AG10803 (cell line): ENCODE results near the gene LINC00632.

Experiments
- DNase-seq: peaks from one replicate; pipeline ENCODE4 v3.0.0; 2010; ENCODE audit warnings: low read depth
- H3K4me3 ChIP-seq: 2 replicates; pipeline ENCODE4 v1.5.1; 2011; ENCODE audit warnings: mild to moderate bottlenecking, low read length, control low read depth
- TF ChIP-seq, protein P1 (sequence below): conservative IDR thresholded peaks from 2 replicates; pipeline ENCODE4 v1.5.1; 2011; ENCODE audit warnings: mild to moderate bottlenecking, low read length, control low read depth, inconsistent platforms

The LINC00632 gene

DNA sequence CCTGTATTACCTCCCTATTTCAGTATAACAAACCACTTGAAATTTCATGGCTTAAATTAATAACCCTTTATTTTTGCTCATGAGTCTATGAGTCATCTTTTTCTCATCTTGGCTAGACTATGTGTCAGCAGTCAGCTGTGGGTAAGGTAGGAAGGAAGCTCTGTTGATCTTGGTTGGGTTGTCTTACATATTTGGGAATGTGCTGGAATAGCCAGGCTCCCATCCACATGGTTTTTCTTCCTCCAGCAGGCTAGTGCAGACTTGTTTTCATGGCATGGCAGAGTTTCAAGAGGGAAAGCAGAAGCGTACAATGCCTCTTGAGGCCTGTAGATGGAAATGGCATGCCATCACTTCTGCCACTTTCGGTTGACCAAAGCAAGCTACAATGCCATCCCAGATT is 89.7 kb downstream of the LINC00632 start:
- TF ChIP-seq, protein P1, sequence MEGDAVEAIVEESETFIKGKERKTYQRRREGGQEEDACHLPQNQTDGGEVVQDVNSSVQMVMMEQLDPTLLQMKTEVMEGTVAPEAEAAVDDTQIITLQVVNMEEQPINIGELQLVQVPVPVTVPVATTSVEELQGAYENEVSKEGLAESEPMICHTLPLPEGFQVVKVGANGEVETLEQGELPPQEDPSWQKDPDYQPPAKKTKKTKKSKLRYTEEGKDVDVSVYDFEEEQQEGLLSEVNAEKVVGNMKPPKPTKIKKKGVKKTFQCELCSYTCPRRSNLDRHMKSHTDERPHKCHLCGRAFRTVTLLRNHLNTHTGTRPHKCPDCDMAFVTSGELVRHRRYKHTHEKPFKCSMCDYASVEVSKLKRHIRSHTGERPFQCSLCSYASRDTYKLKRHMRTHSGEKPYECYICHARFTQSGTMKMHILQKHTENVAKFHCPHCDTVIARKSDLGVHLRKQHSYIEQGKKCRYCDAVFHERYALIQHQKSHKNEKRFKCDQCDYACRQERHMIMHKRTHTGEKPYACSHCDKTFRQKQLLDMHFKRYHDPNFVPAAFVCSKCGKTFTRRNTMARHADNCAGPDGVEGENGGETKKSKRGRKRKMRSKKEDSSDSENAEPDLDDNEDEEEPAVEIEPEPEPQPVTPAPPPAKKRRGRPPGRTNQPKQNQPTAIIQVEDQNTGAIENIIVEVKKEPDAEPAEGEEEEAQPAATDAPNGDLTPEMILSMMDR = no peak
- DNase-seq = no peak
- no peak overlapping the region for H3K4me3 ChIP-seq

DNA sequence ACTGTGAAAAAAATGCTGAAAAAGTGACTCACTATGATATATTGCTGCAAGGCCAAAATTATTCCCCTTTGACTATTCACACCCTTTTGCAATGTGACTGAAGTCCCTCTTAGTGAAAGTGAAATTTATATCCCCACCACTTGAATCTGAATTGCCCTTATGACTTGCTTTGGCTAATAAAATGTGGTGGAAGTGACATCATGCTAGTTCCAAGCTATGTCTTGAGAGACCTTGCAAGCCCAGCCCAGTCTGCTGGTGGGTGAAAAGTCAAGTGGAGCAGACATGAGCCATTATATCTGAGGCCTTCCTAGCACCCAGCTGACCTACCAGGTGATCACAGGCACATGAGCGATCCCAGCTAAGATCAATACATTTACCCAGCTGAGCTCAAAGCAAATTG is 94.7 kb downstream of the LINC00632 start:
- TF ChIP-seq, protein P1 = no peak
- no peak for DNase-seq
- no peak overlapping the region for H3K4me3 ChIP-seq

DNA sequence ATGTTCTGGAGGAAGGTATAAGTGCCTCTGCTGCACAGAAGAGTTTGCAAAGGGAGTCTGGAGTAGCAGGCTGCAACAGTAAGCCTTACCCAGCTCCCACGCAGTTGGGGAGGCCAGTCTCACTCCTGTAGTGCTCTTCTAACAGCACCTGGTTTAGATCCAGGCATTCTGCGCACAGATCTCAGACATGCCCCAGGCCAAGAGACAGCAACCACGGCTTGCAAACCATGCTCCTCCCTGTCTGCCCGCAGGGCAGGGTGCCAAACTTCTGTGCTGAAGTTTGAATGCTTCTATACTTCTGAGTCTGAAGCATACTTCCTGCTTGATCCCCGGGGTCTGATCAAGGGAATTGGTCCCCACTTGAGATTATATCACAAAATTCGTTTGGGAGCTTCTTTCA is 106.3 kb downstream of the LINC00632 start:
- TF ChIP-seq, protein P1 = no peak
- peak; percentile 40 for DNase-seq
- no peak overlapping the region for H3K4me3 ChIP-seq

DNA sequence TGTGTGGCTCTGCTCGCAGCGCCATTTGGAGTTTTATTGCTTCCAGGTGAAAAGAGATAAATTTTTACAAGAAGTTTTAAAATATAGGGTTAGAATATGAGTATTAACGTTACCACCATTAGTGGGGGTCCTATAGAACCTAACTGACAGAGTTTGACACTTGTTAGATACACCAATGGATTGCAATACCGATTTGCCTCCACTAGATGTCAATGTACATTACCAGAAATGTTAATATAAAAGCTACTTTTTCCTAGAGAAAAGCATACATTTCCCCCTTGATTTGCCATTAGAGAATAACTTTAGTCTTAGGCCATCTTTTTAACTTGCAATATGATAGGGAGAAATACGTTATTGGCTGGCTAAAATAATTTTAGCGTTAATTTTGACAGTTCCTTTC is 108.4 kb downstream of the LINC00632 start:
- H3K4me3 ChIP-seq = no peak overlapping the region
- TF ChIP-seq, protein P1 = peak; percentile 68
- DNase-seq = peak; percentile 24

DNA sequence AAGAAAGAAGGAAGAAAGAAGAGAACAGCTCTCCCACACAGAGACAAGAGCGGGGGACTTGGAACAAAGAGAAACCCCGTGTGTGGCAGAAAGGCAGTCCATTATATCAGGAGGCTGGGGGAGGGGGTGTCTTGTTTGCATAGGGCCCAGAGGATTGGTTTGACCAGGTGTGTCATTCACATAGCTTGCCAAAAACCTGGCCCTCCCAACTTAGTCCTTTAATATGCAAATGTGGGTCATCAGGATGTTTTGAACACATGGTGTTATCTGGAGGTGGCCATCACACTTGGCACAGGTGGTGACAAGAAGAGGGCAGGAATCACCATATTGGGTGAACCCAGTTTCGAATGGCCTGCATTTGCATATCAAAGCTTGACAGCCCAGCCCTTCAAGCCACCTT is 111.7 kb downstream of the LINC00632 start:
- no peak overlapping the region for H3K4me3 ChIP-seq
- TF ChIP-seq, protein P1 = no peak
- DNase-seq = no peak

DNA sequence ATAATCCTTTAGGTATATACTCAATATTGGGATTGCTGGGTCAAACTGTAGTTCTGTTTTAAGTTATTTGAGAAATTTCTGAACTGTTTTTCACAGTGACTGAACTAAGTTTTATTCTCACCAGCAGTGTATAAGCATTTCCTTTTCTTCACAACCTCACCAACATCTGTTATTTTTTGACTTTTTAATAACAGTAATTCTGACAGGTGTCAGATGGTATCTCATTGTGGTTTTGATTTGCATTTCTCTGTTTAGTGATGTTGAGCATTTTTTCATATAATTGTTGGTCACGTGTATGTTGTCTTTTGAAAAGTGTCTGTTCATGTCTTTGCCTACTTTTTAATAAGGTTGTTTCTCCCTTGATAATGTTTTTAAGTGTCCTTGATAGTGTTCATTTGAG is 112.6 kb downstream of the LINC00632 start:
- TF ChIP-seq, protein P1 = no peak
- H3K4me3 ChIP-seq = no peak overlapping the region
- no peak for DNase-seq

DNA sequence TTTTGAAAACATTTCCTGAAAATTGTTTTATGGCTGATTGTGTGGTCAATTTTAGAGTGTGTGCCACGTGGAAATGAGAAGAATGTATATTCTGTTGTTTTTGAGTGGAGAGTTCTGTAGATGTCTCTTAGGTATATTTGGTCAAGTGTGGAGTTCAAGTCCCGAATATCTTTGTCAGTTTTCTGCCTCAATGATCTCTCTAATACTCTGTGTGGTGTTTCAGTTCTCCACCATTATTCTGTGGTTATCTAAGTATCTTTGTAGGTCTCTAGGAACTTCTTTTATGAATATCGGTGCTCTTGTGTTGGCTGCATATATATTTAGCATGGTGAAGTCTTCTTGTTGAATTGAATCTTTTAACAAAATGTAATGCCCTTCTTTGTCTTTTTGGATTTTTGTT is 113.3 kb downstream of the LINC00632 start:
- TF ChIP-seq, protein P1 = no peak
- no peak overlapping the region for H3K4me3 ChIP-seq
- no peak for DNase-seq
